OCI-LY1 (cell line): ENCODE data around the gene CFAP221.

Experiments
- EZH2 ChIP-seq: fragments of 200-600 bp; sonication (generic), shearing (Covaris generic); IDR thresholded peaks from 2 replicates; pipeline ENCODE4 v1.8.0; 2017; ENCODE audit warnings: borderline replicate concordance, mixed run types, mild to moderate bottlenecking, antibody characterized with exemption, low read length, moderate library complexity, mixed read lengths
- TF ChIP-seq, protein P1 (sequence below): fragments of 200-600 bp; sonication (generic), shearing (Covaris generic); IDR thresholded peaks from 2 replicates; pipeline ENCODE4 v1.5.1; 2017; ENCODE audit warnings: mild to moderate bottlenecking, antibody characterized with exemption, low read length, moderate library complexity, mixed read lengths

GRCh38 chr2:119696005-119696404 lies 151.8 kb downstream of the CFAP221 start:
- TF ChIP-seq, protein P1, sequence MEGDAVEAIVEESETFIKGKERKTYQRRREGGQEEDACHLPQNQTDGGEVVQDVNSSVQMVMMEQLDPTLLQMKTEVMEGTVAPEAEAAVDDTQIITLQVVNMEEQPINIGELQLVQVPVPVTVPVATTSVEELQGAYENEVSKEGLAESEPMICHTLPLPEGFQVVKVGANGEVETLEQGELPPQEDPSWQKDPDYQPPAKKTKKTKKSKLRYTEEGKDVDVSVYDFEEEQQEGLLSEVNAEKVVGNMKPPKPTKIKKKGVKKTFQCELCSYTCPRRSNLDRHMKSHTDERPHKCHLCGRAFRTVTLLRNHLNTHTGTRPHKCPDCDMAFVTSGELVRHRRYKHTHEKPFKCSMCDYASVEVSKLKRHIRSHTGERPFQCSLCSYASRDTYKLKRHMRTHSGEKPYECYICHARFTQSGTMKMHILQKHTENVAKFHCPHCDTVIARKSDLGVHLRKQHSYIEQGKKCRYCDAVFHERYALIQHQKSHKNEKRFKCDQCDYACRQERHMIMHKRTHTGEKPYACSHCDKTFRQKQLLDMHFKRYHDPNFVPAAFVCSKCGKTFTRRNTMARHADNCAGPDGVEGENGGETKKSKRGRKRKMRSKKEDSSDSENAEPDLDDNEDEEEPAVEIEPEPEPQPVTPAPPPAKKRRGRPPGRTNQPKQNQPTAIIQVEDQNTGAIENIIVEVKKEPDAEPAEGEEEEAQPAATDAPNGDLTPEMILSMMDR = no peak
- TF ChIP-seq EZH2 = no peak
